ENCODE data around the gene MYRF. TPM values are rescaled to one million over a fixed set of nuclear protein-coding genes. Genes with fewer than 3 reads are reported as not detected.

Gene MYRF
- total RNA-seq, 2 experiments from 2014 or later: 0.19 to 1.1 TPM

DNA sequence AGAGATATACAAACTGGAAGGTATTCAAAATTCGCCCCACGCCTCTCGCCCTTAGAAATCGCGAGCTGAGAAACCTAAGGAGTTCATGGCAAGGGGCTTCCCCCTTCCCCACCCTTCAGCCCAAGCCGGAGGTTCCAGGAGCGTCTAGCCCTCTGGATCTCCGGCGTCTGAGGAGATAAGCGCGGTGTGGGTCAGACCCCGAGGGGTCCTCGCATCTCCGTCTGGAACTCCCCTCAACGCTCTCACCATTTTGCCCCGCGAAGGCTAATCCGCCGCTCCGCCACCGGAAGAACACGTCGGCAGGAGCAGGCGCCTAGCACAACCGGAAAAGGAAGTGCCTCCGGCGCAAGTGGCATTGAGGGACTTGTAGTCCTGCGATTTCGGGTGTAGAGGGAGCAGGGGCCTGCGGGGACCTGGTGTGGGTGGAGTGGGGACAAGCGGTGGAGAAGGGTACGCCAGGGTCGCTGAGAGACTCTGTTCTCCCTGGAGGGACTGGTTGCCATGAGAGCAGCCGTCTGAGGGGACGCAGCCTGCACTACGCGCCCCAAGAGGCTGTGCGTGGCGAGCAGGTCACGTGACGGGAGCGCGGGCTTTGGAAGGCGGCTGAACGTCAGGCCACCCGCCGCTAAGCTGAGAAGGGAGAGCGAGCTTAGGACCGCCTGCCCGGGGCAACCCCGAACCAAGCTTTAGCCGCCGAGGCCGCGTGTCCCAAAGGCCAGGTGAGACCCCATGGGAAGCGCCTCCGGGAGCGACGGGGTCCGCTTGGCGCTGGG, 40.1 kb downstream of the MYRF start, which contains the start of the genes FEN1 and TMEM258:
FEN1 (plus strand) TSS at position 602 of the 773 bp plus-strand sequence. CDS start 2,451 bp downstream, outside the sequence.
TMEM258 (minus strand) TSS at position 290 of the 773 bp plus-strand sequence; CDS start at position 249, 41 bp downstream.
- Histone ChIP-seq H3K4me2 (ENCODE audit: low read length) (peak within 1 kb of the TSS; percentile 84), H3K27ac (ENCODE audit: low read depth, low read length, poor library complexity, severe bottlenecking) (peak within 1 kb of the TSS; percentile 70), H4K20me1 (ENCODE audit: insufficient read depth, low read length) (peaks cover 12% of the 10 kb centered on the region; the same call in 1 of the 2 replicates), H2AFZ (ENCODE audit: low read length) (peak within 1 kb of the TSS; percentile 58), H3K36me3 (ENCODE audit: insufficient read depth, low read length) (peaks cover 70% of the 10 kb centered on the region), H3K9me3 (ENCODE audit: low read length) (no peaks in the 10 kb centered on the region), H3K9me2 (ENCODE audit: insufficient read depth, low read length) (no peaks in the 10 kb centered on the region), H3K4me1 (ENCODE audit: insufficient read depth, low read length, poor library complexity, severe bottlenecking) (peaks cover 25% of the 10 kb centered on the region), H3K79me2 (ENCODE audit: insufficient read depth, low read depth, low read length) (peaks cover 62% of the 10 kb centered on the region), H3K4me3 (ENCODE audit: low read depth, low read length, poor library complexity, severe bottlenecking) (peak within 1 kb of the TSS; percentile 97)
- intact Hi-C loops (cut with micrococcal nuclease; ENCODE audit: unreplicated experiment): no loop called here
- BruUV-seq (replicated peaks): no TSS peak
- ChIA-PET POLR2A (interaction anchor here (0.5 to 1.6 kb wide), 5 partner anchors 9 to 158 kb away, joined by 3 to 7 read pairs (median 4); no protein-coding TSS in a partner anchor), CTCF (ENCODE audit: unreplicated experiment) (interaction anchor here (0.6 to 1.5 kb wide), 4 partner anchors 8 to 289 kb away, joined by 3 to 5 read pairs (median 4); no protein-coding TSS in a partner anchor)
- TF ChIP-seq EZH2phosphoT487 (IDR thresholded peaks at IDR 0.05; ENCODE audit: borderline replicate concordance, low read depth, low read length): no peak
- TF ChIP-seq, protein P1, sequence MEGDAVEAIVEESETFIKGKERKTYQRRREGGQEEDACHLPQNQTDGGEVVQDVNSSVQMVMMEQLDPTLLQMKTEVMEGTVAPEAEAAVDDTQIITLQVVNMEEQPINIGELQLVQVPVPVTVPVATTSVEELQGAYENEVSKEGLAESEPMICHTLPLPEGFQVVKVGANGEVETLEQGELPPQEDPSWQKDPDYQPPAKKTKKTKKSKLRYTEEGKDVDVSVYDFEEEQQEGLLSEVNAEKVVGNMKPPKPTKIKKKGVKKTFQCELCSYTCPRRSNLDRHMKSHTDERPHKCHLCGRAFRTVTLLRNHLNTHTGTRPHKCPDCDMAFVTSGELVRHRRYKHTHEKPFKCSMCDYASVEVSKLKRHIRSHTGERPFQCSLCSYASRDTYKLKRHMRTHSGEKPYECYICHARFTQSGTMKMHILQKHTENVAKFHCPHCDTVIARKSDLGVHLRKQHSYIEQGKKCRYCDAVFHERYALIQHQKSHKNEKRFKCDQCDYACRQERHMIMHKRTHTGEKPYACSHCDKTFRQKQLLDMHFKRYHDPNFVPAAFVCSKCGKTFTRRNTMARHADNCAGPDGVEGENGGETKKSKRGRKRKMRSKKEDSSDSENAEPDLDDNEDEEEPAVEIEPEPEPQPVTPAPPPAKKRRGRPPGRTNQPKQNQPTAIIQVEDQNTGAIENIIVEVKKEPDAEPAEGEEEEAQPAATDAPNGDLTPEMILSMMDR (conservative IDR thresholded peaks at IDR 0.05; ENCODE audit: low read length): no peak
- DNase-seq (ENCODE audit: low spot score): peak; percentile 92

DNA sequence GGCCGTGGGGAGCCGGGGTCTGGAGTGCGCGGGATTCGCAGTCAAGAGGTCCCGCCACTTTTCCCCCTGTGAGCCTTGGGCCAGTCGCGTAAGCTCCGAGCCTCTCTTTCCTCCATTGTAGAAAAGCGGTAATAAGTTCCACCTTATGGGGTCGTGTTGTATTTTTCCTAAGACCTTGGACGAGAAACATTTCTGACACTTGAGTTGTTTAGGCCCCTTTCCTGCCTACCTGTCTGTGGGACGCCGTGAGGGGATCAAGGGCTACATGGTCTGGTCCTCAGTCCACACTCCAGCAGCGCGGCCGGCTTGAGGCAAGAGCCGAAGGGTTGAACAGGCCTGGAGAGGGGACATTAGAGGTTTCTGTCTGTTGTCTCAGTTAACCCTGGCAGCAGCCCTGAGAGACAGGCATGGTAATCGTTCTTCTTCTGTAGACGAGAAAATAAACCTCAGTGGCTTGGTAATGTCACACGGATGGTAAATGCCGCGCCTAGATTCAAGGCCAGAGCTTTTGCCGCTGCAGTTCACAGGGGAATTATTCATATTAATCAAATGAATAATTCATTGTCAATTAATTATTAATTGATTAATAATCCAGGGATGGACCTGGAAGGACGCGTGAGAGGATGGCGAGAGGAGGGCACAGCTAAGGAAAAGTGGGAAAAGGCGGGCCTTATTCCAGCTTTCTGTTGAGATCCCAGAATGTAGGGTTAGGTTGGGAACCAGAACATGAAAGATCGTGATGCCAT, 40.8 kb downstream of the MYRF start:
- Histone ChIP-seq H2AFZ (ENCODE audit: low read length) (peak overlapping the region; percentile 58; the same call in 1 of the 2 replicates), H3K36me3 (ENCODE audit: insufficient read depth, low read length) (peaks cover 70% of the 10 kb centered on the region), H3K9me2 (ENCODE audit: insufficient read depth, low read length) (no peaks in the 10 kb centered on the region), H3K4me2 (ENCODE audit: low read length) (peak overlapping the region; percentile 84), H4K20me1 (ENCODE audit: insufficient read depth, low read length) (peaks cover 15% of the 10 kb centered on the region; the same call in 1 of the 2 replicates), H3K4me3 (ENCODE audit: low read depth, low read length, poor library complexity, severe bottlenecking) (peak overlapping the region; percentile 97), H3K27ac (ENCODE audit: low read depth, low read length, poor library complexity, severe bottlenecking) (peak overlapping the region; percentile 70), H3K9me3 (ENCODE audit: low read length) (no peaks in the 10 kb centered on the region), H3K79me2 (ENCODE audit: insufficient read depth, low read depth, low read length) (peaks cover 70% of the 10 kb centered on the region), H3K4me1 (ENCODE audit: insufficient read depth, low read length, poor library complexity, severe bottlenecking) (peaks cover 27% of the 10 kb centered on the region)
- no peak for DNase-seq (ENCODE audit: low spot score)
- BruUV-seq (replicated peaks): no TSS peak
- TF ChIP-seq EZH2phosphoT487 (IDR thresholded peaks at IDR 0.05; ENCODE audit: borderline replicate concordance, low read depth, low read length): no peak
- TF ChIP-seq, protein P1 (conservative IDR thresholded peaks at IDR 0.05; ENCODE audit: low read length): no peak
- intact Hi-C loops (cut with micrococcal nuclease; ENCODE audit: unreplicated experiment): no loop called here
- ChIA-PET CTCF (ENCODE audit: unreplicated experiment) (interaction anchor here (0.6 to 1.5 kb wide), 4 partner anchors 9 to 288 kb away, joined by 3 to 5 read pairs (median 4); no protein-coding TSS in a partner anchor), POLR2A (interaction anchor here (0.5 to 1.6 kb wide), 4 partner anchors 8 to 86 kb away, joined by 3 to 7 read pairs (median 4); no protein-coding TSS in a partner anchor)

All from OCI-LY7 (cell line).